WERI-Rb-1 (cell line): ENCODE results near the gene ZBTB34.

ENCODE experiments used
- DNase-seq: peaks from one replicate; pipeline ENCODE4 v3.0.0-alpha.2; 2020
- H3K27ac ChIP-seq: fragments of 250-450 bp; sonication (Bioruptor Pico); 2 replicates; pipeline ENCODE4 v1.5.1; 2020; ENCODE audit warnings: mild to moderate bottlenecking, moderate library complexity
- H3K27me3 ChIP-seq: fragments of 250-450 bp; sonication (Bioruptor Pico); 2 replicates; pipeline ENCODE4 v1.5.1; 2021; ENCODE audit warnings: mild to moderate bottlenecking, low read depth, moderate library complexity; ENCODE audit not compliant: insufficient read depth, severe bottlenecking
- H3K36me3 ChIP-seq: fragments of 250-450 bp; sonication (Bioruptor Pico); 2 replicates; pipeline ENCODE4 v1.5.1; 2020; ENCODE audit warnings: mild to moderate bottlenecking, moderate library complexity
- H3K4me3 ChIP-seq: 2 replicates; pipeline ENCODE4 v1.5.1; 2011; ENCODE audit warnings: low read depth, mild to moderate bottlenecking, control low read depth, low read length
- H3K9me3 ChIP-seq: fragments of 250-450 bp; sonication (Bioruptor Pico); 2 replicates; pipeline ENCODE4 v1.5.1; 2021; ENCODE audit warnings: mild to moderate bottlenecking, moderate library complexity; ENCODE audit not compliant: severe bottlenecking
- TF ChIP-seq, protein P1 (sequence below): IDR thresholded peaks from 2 replicates; pipeline ENCODE4 v1.5.1; 2011; ENCODE audit warnings: low read depth, mild to moderate bottlenecking, control low read depth, inconsistent platforms, low read length

Gene ZBTB34

GRCh38 chr9:126838055-126838811 is 22.2 kb upstream of the ZBTB34 start:
- DNase-seq = no peak
- Histone ChIP-seq H3K36me3 (peaks cover 33% of the 10 kb centered on the region), H3K4me3 (no peak overlapping the region), H3K9me3 (no peaks in the 10 kb centered on the region), H3K27ac (no peak overlapping the region), H3K27me3 (no peaks in the 10 kb centered on the region)
- TF ChIP-seq, protein P1, sequence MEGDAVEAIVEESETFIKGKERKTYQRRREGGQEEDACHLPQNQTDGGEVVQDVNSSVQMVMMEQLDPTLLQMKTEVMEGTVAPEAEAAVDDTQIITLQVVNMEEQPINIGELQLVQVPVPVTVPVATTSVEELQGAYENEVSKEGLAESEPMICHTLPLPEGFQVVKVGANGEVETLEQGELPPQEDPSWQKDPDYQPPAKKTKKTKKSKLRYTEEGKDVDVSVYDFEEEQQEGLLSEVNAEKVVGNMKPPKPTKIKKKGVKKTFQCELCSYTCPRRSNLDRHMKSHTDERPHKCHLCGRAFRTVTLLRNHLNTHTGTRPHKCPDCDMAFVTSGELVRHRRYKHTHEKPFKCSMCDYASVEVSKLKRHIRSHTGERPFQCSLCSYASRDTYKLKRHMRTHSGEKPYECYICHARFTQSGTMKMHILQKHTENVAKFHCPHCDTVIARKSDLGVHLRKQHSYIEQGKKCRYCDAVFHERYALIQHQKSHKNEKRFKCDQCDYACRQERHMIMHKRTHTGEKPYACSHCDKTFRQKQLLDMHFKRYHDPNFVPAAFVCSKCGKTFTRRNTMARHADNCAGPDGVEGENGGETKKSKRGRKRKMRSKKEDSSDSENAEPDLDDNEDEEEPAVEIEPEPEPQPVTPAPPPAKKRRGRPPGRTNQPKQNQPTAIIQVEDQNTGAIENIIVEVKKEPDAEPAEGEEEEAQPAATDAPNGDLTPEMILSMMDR = no peak

GRCh38 chr9:126838895-126839294 is 21.5 kb upstream of the ZBTB34 start:
- TF ChIP-seq, protein P1 = no peak
- no peak for DNase-seq
- H3K36me3 ChIP-seq = peaks cover 26% of the 10 kb centered on the region
- no peaks in the 10 kb centered on the region for H3K9me3 ChIP-seq
- H3K27ac ChIP-seq = no peak overlapping the region
- no peaks in the 10 kb centered on the region for H3K27me3 ChIP-seq
- H3K4me3 ChIP-seq = no peak overlapping the region

DNA sequence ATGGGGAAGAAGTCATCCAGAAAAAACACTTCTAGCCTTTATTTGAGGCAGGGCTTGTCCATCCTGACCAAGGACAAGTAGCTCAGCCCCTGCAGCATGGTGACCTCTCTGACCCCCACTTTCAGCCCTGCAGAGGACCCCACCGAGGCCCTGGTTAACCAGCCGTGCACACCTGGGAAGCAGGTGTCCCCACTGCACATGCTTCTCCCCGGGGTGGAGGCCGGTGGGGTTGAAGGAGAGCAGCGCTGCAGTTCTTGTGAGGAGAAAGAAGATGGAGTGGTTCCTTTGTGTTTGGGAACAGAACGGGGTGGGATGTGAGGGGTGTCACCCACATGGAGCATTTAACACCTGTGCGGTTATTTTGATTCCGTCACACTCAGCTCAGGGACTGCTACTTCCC is 21.1 kb upstream of the ZBTB34 start:
- no peaks in the 10 kb centered on the region for H3K9me3 ChIP-seq
- H3K27ac ChIP-seq = no peak overlapping the region
- TF ChIP-seq, protein P1 = no peak
- no peaks in the 10 kb centered on the region for H3K27me3 ChIP-seq
- H3K4me3 ChIP-seq = no peak overlapping the region
- peaks cover 22% of the 10 kb centered on the region for H3K36me3 ChIP-seq
- no peak for DNase-seq

- H3K27me3 ChIP-seq = no peaks in the 10 kb centered on the region
- no peak overlapping the region for H3K4me3 ChIP-seq
- peaks cover 11% of the 10 kb centered on the region; the same call in 1 of the 2 replicates for H3K36me3 ChIP-seq
- no peak for DNase-seq
- TF ChIP-seq, protein P1 = no peak
- no peak overlapping the region for H3K27ac ChIP-seq
- H3K9me3 ChIP-seq = no peaks in the 10 kb centered on the region
Measured at GRCh38 chr9:126842220-126842842, 18.1 kb upstream of the ZBTB34 start.

GRCh38 chr9:126842977-126843799 is 17.3 kb upstream of the ZBTB34 start:
- peaks cover 10% of the 10 kb centered on the region; the same call in 1 of the 2 replicates for H3K36me3 ChIP-seq
- DNase-seq = no peak
- H3K27me3 ChIP-seq = no peaks in the 10 kb centered on the region
- H3K4me3 ChIP-seq = no peak overlapping the region
- TF ChIP-seq, protein P1 = no peak
- H3K27ac ChIP-seq = no peak overlapping the region
- no peaks in the 10 kb centered on the region for H3K9me3 ChIP-seq
